HCT116 (cell line): ENCODE results near the gene TOP3B. TPM values are rescaled to one million over a fixed set of nuclear protein-coding genes. Genes with fewer than 3 reads are reported as not detected.

Experiments used
- ATAC-seq: fragments of 200-7000 bp; cut with Tn5 transposase; 2 replicates; pipeline ENCODE4 v1.9.1; 2020; ENCODE audit warnings: mild to moderate bottlenecking, moderate library complexity
- BruUV-seq: library from RNA; stranded (reverse); fragments of 400-500 nt; replicated peaks from 2 replicates; lab custom pipeline; 2021; lab: Mats Ljungman, UMichigan
- CTCF ChIA-PET: fragments of 300-600 bp; sonication (Branson Sonifier 250); formaldehyde crosslinking; loops from one replicate; lab custom pipeline; 2021; ENCODE audit warnings: antibody characterized with exemption; lab: Charles Lee
- POLR2A ChIA-PET: fragments of 300-600, 350-600 bp; sonication (Branson Sonifier 250); formaldehyde crosslinking; loops from one replicate; lab custom pipeline; 2021; ENCODE audit warnings: antibody characterized with exemption; lab: Charles Lee
- RAD21 ChIA-PET, 2 experiments: fragments of 300-600 bp; sonication (Branson Sonifier 250); formaldehyde crosslinking; loops; one replicate each; lab custom pipeline; 2023; ENCODE audit warnings: low total read pairs in 2 of 2; ENCODE audit not compliant: uncharacterized antibody in 2 of 2, unreplicated experiment in 2 of 2, low non-redundant PET in 1 of 2; lab: Charles Lee
- DNase-seq: peaks from one replicate; pipeline ENCODE4 v3.0.0-alpha.2; 2010; ENCODE audit warnings: low read depth, low spot score
- H2AFZ ChIP-seq: fragments of 200-600 bp; shearing (Covaris generic), sonication (generic); 2 replicates; pipeline ENCODE4 v1.6.1; 2017; ENCODE audit warnings: low read depth, mixed run types, mixed read lengths, antibody characterized with exemption, low read length; ENCODE audit not compliant: poor library complexity, severe bottlenecking
- H3K27ac ChIP-seq: 2 replicates; pipeline ENCODE4 v1.5.1; 2012; ENCODE audit warnings: low read depth, low read length
- H3K27me3 ChIP-seq: fragments of 200-600 bp; sonication (generic); 2 replicates; pipeline ENCODE4 v1.6.1; 2016; ENCODE audit warnings: mixed run types, low read length, mixed read lengths; ENCODE audit not compliant: insufficient read depth
- H3K36me3 ChIP-seq, 2 experiments: fragments of 200-500 bp in 1 of 2; fragments of 200-600 bp in 1 of 2; sonication (Bioruptor generic) in 1 of 2; sonication (generic) in 1 of 2; 2 replicates each; pipeline versions ENCODE4 v1.5.1 to v1.6.1; 2014 to 2016; ENCODE audit warnings: low read length in 2 of 2, inconsistent platforms in 1 of 2, mixed read lengths in 1 of 2, mixed run types in 1 of 2; ENCODE audit not compliant: insufficient read depth in 2 of 2, control insufficient read depth in 1 of 2
- H3K4me1 ChIP-seq, 2 experiments: fragments of 200-600 bp in 1 of 2; sonication (generic) in 1 of 2; 2 replicates each; pipeline versions ENCODE4 v1.5.1 to v1.6.1; 2012 to 2017; ENCODE audit warnings: low read length in 2 of 2, inconsistent platforms in 1 of 2, mild to moderate bottlenecking in 1 of 2, mixed read lengths in 1 of 2, mixed run types in 1 of 2, moderate library complexity in 1 of 2; ENCODE audit not compliant: insufficient read depth in 2 of 2, control insufficient read depth in 1 of 2
- H3K4me2 ChIP-seq: fragments of 200-600 bp; sonication (generic); 2 replicates; pipeline ENCODE4 v1.6.1; 2017; ENCODE audit warnings: mixed run types, low read length, mixed read lengths
- H3K4me3 ChIP-seq, 2 experiments: fragments of 200-600 bp in 1 of 2; sonication (generic) in 1 of 2; replicated peaks in 1 of 2; 2 replicates each; pipeline ENCODE4 v1.5.1; 2011 to 2016; ENCODE audit warnings: low read length in 2 of 2, control low read depth in 1 of 2, low read depth in 1 of 2, mild to moderate bottlenecking in 1 of 2, mixed read lengths in 1 of 2, mixed run types in 1 of 2
- H3K79me2 ChIP-seq: fragments of 200-600 bp; sonication (generic); 2 replicates; pipeline ENCODE4 v1.6.1; 2017; ENCODE audit warnings: mild to moderate bottlenecking, mixed run types, low read length, moderate library complexity, mixed read lengths; ENCODE audit not compliant: insufficient read depth
- H3K9ac ChIP-seq: fragments of 200-600 bp; sonication (generic); 2 replicates; pipeline ENCODE4 v1.6.1; 2016; ENCODE audit warnings: low read length, mixed read lengths
- H3K9me2 ChIP-seq: fragments of 200-600 bp; sonication (generic), shearing (Covaris generic); 2 replicates; pipeline ENCODE4 v1.6.1; 2017; ENCODE audit warnings: mixed run types, mild to moderate bottlenecking, moderate library complexity; ENCODE audit not compliant: insufficient read depth
- H3K9me3 ChIP-seq, 2 experiments: fragments of 200-500 bp in 1 of 2; fragments of 200-600 bp in 1 of 2; sonication (Bioruptor generic) in 1 of 2; sonication (generic) in 1 of 2; 2 replicates each; pipeline ENCODE4 v1.6.1; 2014 to 2017; ENCODE audit warnings: low read length in 2 of 2, mixed read lengths in 2 of 2, inconsistent platforms in 1 of 2, low read depth in 1 of 2, mild to moderate bottlenecking in 1 of 2, mixed run types in 1 of 2, moderate library complexity in 1 of 2; ENCODE audit not compliant: control insufficient read depth in 1 of 2, insufficient read depth in 1 of 2
- H4K20me1 ChIP-seq: fragments of 200-600 bp; sonication (generic), shearing (Covaris generic); 2 replicates; pipeline ENCODE4 v1.6.1; 2017; ENCODE audit warnings: mixed run types, mild to moderate bottlenecking, moderate library complexity; ENCODE audit not compliant: insufficient read depth
- CBX3 ChIP-seq: IDR thresholded peaks from 2 replicates; pipeline ENCODE4 v1.6.1; 2012; ENCODE audit warnings: low read depth
- CEBPB ChIP-seq: IDR thresholded peaks from 2 replicates; pipeline ENCODE4 v1.6.1; 2012; ENCODE audit warnings: low read depth
- EGR1 ChIP-seq: IDR thresholded peaks from 2 replicates; pipeline ENCODE4 v1.6.1; 2012; ENCODE audit warnings: low read depth
- JUND ChIP-seq: IDR thresholded peaks from 2 replicates; pipeline ENCODE4 v1.6.1; 2012
- POLR2A ChIP-seq: IDR thresholded peaks from 2 replicates; pipeline ENCODE4 v1.7.0; 2011; ENCODE audit warnings: borderline replicate concordance; ENCODE audit not compliant: insufficient read depth, insufficient read length; ENCODE audit errors: extremely low read depth
- intact Hi-C: fragments of 100-400 bp; cut with micrococcal nuclease; formaldehyde crosslinking; loops from 2 replicates; pipeline ENCODE4 v1.10.0; 2022
- total RNA-seq: library from RNA; stranded (reverse); gene quantifications from one replicate; pipeline ENCODE4 v1.2.1, GENCODE V29; 2021; ENCODE audit not compliant: unreplicated experiment
- TF ChIP-seq, protein P1 (sequence below): IDR thresholded peaks from 2 replicates; pipeline ENCODE4 v1.6.1; 2012; ENCODE audit warnings: low read depth
- TF ChIP-seq, protein P2 (sequence below), 3 experiments: fragments of 200-600 bp in 1 of 3; sonication (generic) in 1 of 3; IDR thresholded peaks in 2 of 3; conservative IDR thresholded peaks in 1 of 3; 2 replicates each; pipeline ENCODE4 v1.5.1; 2012 to 2017; ENCODE audit warnings: low read depth in 2 of 3, low read length in 2 of 3, antibody characterized with exemption in 1 of 3, borderline replicate concordance in 1 of 3, control low read depth in 1 of 3, mild to moderate bottlenecking in 1 of 3, mixed read lengths in 1 of 3, mixed run types in 1 of 3, moderate library complexity in 1 of 3; ENCODE audit not compliant: insufficient read depth in 1 of 3

TOP3B gene
- total RNA-seq, 1 experiment from 2014 or later = 50.1 TPM

DNA sequence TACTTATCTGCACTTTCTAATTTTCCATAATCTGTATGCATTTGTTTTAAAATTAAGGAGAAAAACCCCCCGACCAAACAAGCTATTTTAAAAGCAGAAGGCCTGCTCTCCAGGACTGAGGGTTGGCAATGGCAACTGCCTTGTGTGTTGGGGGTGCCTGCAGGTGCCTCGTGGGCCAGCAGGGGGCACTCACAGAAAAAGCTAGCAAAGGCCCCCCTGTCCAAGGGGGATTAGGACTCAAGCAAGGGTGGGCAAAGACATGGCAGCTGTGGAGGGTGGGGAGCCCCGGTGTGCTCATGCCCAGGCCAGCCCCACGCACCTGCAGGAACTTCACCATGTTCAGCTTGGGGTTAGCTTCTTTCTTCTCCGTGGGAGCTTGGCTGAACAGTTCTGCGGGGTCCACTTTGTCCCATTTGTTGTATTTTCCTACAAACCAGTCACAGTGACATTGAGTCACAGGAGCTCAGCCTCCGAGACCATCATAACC lies 10.3 kb downstream of the TOP3B start:
- ATAC-seq (peak; percentile 85), DNase-seq (no peak)
- H3K4me1 ChIP-seq = no peaks in the 10 kb centered on the region
- H3K27ac ChIP-seq = no peak overlapping the region
- intact Hi-C loops = no loop called here
- no TSS peak for BruUV-seq
- ChIA-PET POLR2A (no interaction called here), CTCF (interaction anchor here (0.6 to 2.1 kb wide), 16 partner anchors 9 to 259 kb away, joined by 3 to 17 read pairs (median 4); partner anchors contain the start of genes MAPK1, PPM1F and TOP3B)
- no peak overlapping the region for H3K4me3 ChIP-seq
- TF ChIP-seq CEBPB (no peak), CBX3 (no peak), POLR2A (no peak), EGR1 (no peak), JUND (no peak)
- TF ChIP-seq, protein P1, sequence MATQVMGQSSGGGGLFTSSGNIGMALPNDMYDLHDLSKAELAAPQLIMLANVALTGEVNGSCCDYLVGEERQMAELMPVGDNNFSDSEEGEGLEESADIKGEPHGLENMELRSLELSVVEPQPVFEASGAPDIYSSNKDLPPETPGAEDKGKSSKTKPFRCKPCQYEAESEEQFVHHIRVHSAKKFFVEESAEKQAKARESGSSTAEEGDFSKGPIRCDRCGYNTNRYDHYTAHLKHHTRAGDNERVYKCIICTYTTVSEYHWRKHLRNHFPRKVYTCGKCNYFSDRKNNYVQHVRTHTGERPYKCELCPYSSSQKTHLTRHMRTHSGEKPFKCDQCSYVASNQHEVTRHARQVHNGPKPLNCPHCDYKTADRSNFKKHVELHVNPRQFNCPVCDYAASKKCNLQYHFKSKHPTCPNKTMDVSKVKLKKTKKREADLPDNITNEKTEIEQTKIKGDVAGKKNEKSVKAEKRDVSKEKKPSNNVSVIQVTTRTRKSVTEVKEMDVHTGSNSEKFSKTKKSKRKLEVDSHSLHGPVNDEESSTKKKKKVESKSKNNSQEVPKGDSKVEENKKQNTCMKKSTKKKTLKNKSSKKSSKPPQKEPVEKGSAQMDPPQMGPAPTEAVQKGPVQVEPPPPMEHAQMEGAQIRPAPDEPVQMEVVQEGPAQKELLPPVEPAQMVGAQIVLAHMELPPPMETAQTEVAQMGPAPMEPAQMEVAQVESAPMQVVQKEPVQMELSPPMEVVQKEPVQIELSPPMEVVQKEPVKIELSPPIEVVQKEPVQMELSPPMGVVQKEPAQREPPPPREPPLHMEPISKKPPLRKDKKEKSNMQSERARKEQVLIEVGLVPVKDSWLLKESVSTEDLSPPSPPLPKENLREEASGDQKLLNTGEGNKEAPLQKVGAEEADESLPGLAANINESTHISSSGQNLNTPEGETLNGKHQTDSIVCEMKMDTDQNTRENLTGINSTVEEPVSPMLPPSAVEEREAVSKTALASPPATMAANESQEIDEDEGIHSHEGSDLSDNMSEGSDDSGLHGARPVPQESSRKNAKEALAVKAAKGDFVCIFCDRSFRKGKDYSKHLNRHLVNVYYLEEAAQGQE = no peak
- TF ChIP-seq, protein P2, sequence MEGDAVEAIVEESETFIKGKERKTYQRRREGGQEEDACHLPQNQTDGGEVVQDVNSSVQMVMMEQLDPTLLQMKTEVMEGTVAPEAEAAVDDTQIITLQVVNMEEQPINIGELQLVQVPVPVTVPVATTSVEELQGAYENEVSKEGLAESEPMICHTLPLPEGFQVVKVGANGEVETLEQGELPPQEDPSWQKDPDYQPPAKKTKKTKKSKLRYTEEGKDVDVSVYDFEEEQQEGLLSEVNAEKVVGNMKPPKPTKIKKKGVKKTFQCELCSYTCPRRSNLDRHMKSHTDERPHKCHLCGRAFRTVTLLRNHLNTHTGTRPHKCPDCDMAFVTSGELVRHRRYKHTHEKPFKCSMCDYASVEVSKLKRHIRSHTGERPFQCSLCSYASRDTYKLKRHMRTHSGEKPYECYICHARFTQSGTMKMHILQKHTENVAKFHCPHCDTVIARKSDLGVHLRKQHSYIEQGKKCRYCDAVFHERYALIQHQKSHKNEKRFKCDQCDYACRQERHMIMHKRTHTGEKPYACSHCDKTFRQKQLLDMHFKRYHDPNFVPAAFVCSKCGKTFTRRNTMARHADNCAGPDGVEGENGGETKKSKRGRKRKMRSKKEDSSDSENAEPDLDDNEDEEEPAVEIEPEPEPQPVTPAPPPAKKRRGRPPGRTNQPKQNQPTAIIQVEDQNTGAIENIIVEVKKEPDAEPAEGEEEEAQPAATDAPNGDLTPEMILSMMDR (IDR thresholded peaks at IDR 0.05 in 2 of 3, conservative IDR thresholded peaks at IDR 0.05 in 1 of 3; ENCODE audit: borderline replicate concordance in 1 of 3, insufficient read depth in 1 of 3, low read depth in 2 of 3, low read length in 2 of 3) = peak in 2 of 3 experiments; percentile 92 to 98; a peak in 4 of 6 replicates
- TF ChIP-seq, all 23 proteins: peak for 1
- Histone ChIP-seq H3K79me2 (peaks cover 16% of the 10 kb centered on the region), H3K9me2 (no peaks in the 10 kb centered on the region), H4K20me1 (no peaks in the 10 kb centered on the region), H3K9me3 (no peaks in the 10 kb centered on the region), H3K9ac (no peak overlapping the region), H2AFZ (no peak overlapping the region), H3K36me3 (peaks cover 43 to 49% of the 10 kb centered on the region in 2 experiments), H3K27me3 (no peaks in the 10 kb centered on the region), H3K4me2 (no peak overlapping the region)
- RAD21 ChIA-PET = no interaction called here
